ENCODE results near the gene FBXL3. TPM values are rescaled to one million over a fixed set of nuclear protein-coding genes. Genes with fewer than 3 reads are reported as not detected.

Gene FBXL3
- total and polyA plus RNA-seq, 2 experiments from 2014 or later: 9.3 to 29.4 TPM

DNA sequence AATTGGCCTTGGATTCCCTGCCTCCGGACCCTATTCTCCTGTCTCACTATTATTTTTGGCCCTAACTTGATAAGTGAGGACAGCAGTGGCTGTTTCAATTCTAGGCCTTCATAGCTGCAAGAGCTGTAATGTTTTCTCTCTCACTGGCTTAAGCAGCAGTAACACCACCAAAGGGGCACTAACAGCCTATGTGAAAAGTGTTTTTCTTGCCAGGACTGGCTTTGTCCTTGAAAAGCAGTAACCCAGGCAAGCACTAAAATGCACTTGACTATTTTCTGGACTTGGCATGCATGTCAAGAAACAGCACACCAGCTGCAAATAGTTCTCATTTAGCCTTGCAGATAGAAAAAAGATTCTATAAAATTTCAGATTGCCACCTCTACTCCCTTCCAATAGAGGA is 9.3 kb upstream of the FBXL3 start:
- TF ChIP-seq, protein P1, sequence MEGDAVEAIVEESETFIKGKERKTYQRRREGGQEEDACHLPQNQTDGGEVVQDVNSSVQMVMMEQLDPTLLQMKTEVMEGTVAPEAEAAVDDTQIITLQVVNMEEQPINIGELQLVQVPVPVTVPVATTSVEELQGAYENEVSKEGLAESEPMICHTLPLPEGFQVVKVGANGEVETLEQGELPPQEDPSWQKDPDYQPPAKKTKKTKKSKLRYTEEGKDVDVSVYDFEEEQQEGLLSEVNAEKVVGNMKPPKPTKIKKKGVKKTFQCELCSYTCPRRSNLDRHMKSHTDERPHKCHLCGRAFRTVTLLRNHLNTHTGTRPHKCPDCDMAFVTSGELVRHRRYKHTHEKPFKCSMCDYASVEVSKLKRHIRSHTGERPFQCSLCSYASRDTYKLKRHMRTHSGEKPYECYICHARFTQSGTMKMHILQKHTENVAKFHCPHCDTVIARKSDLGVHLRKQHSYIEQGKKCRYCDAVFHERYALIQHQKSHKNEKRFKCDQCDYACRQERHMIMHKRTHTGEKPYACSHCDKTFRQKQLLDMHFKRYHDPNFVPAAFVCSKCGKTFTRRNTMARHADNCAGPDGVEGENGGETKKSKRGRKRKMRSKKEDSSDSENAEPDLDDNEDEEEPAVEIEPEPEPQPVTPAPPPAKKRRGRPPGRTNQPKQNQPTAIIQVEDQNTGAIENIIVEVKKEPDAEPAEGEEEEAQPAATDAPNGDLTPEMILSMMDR (IDR thresholded peaks at IDR 0.05; ENCODE audit: low read depth, low read length): no peak
- no peak overlapping the region for H3K4me3 ChIP-seq
- no peaks in the 10 kb centered on the region for H3K36me3 ChIP-seq
- no peaks in the 10 kb centered on the region for H3K27me3 ChIP-seq
- no peak overlapping the region for H3K27ac ChIP-seq
- no peaks in the 10 kb centered on the region for H3K9me3 ChIP-seq (ENCODE audit: low read depth)
- no peak for DNase-seq (ENCODE audit: low read depth in 1 of 2, low spot score in 1 of 2)
- H3K4me1 ChIP-seq (ENCODE audit: low read depth): no peaks in the 10 kb centered on the region

DNA sequence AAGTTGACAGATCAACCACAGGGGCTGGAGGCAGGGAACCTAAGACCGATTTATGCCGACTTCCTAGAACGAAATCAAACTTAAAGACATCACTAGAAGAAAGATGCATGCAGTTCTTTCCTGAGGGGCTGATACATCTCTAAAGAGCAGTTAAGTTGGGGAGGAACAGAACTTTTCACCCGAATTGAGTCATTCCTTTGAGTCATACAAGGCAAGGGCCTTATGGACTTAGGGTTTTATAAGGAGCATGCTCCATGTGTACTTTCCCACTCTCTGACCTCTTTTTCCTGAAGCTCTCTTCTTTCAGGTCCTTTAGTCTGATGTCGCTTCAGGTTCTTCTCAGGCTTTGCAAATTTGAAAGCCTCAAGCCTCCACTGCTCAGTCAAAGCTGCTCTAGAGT is 7.9 kb upstream of the FBXL3 start:
- H3K9me3 ChIP-seq (ENCODE audit: low read depth): no peaks in the 10 kb centered on the region
- H3K36me3 ChIP-seq: no peaks in the 10 kb centered on the region
- DNase-seq (ENCODE audit: low read depth in 1 of 2, low spot score in 1 of 2): no peak
- H3K27me3 ChIP-seq: no peaks in the 10 kb centered on the region
- TF ChIP-seq, protein P1 (IDR thresholded peaks at IDR 0.05; ENCODE audit: low read depth, low read length): no peak
- H3K27ac ChIP-seq: no peak overlapping the region
- no peak overlapping the region for H3K4me3 ChIP-seq
- H3K4me1 ChIP-seq (ENCODE audit: low read depth): no peaks in the 10 kb centered on the region

DNA sequence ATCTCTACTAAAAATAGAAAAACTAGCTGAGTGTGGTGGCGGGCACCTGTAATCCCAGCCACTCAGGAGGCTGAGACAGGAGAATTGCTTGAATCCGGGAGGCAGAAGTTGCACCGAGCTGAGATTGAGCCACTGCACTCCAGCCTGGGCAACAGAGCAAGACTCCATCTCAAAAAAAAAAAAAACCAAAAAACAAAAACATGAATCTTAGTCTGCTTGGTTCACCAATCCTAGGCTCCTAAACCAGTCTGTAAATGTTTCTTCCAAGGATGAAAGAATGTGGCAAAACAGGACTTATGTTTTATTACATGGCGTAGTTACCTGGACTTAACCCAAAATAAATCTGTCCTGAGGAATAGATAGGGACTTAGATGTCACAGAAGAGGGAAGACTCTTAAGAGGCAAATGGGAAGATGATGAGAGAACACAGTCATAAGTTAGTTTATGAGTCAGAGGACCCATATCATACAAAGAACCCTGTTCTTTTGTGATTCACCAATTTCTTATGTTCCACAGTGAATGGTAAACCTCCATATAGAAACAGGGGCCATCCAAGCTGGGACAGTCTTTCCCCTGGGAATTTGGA is 6.9 kb upstream of the FBXL3 start:
- Histone ChIP-seq H3K36me3 (no peaks in the 10 kb centered on the region), H3K4me3 (no peak overlapping the region), H3K9me3 (ENCODE audit: low read depth) (no peaks in the 10 kb centered on the region), H3K27ac (no peak overlapping the region), H3K27me3 (no peaks in the 10 kb centered on the region), H3K4me1 (ENCODE audit: low read depth) (no peaks in the 10 kb centered on the region)
- DNase-seq (ENCODE audit: low read depth in 1 of 2, low spot score in 1 of 2): no peak
- TF ChIP-seq, protein P1 (IDR thresholded peaks at IDR 0.05; ENCODE audit: low read depth, low read length): no peak

DNA sequence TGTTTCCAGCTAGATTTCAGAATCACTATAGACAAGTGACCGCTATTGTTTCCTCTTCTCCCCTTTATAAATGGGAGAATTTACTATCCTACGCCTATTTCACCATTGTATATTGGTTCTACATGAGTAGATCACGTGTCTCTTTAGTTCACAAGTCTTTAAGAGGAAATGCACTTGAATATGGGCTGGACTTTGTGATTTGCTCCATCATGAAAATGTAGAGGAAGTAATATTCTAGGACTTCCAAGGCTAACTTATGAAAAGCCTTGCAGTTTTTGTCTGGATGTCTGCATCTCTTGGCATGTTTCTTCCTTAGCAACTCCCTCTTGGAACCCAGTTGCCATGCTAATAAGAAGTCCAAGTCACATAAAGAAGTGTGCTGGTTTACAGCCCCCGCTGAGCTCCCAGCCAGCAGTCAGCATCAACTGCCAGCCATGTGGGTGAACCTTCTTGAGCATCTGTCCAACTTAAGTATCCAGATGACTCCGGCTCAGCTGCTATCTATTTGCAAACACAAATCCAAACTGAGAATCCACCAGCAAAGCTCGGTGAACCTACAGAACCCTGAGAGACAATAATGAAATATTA is 4.8 kb upstream of the FBXL3 start:
- H3K36me3 ChIP-seq: no peaks in the 10 kb centered on the region
- TF ChIP-seq, protein P1 (IDR thresholded peaks at IDR 0.05; ENCODE audit: low read depth, low read length): no peak
- H3K4me3 ChIP-seq: no peak overlapping the region
- H3K9me3 ChIP-seq (ENCODE audit: low read depth): no peaks in the 10 kb centered on the region
- H3K27me3 ChIP-seq: no peaks in the 10 kb centered on the region
- DNase-seq (ENCODE audit: low read depth in 1 of 2, low spot score in 1 of 2): no peak
- H3K27ac ChIP-seq: no peak overlapping the region
- H3K4me1 ChIP-seq (ENCODE audit: low read depth): no peaks in the 10 kb centered on the region

DNA sequence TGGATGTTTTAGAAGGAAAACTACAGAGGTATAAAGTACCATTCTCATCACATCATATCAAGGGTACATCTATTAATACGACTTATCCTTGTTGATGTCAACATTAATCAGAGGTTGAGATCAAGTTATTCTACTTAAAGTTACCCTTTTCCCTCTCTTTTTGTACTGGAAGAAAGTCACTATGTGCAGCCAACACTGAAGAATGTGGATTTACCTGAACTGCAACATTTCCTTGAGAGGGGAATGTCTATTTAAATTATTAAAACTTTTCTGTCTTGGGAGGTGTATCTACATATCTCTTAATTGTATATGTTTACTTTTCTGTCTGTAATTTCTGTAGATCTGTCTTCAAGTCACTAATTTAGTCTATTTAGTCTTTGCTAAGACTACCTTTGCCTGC is 2.5 kb upstream of the FBXL3 start:
- no peaks in the 10 kb centered on the region for H3K4me1 ChIP-seq (ENCODE audit: low read depth)
- DNase-seq (ENCODE audit: low read depth in 1 of 2, low spot score in 1 of 2): no peak
- TF ChIP-seq, protein P1 (IDR thresholded peaks at IDR 0.05; ENCODE audit: low read depth, low read length): no peak

More for the DNA sequence above, 2.5 kb upstream of the FBXL3 start:
- H3K27me3 ChIP-seq: no peaks in the 10 kb centered on the region
- no peaks in the 10 kb centered on the region for H3K36me3 ChIP-seq
- H3K27ac ChIP-seq: no peak overlapping the region
- no peak overlapping the region for H3K4me3 ChIP-seq
- H3K9me3 ChIP-seq (ENCODE audit: low read depth): no peaks in the 10 kb centered on the region

Measured in cardiac muscle cell (in vitro differentiated cells and primary cell).